ENCODE measurements around the gene IMPDH2. TPM values are rescaled to one million over a fixed set of nuclear protein-coding genes. Genes with fewer than 3 reads are reported as not detected.

The IMPDH2 gene
- total and polyA plus RNA-seq, 2 donors (not counting 1 experiment from before 2014, with no cell fraction given): 187 to 448 TPM

DNA sequence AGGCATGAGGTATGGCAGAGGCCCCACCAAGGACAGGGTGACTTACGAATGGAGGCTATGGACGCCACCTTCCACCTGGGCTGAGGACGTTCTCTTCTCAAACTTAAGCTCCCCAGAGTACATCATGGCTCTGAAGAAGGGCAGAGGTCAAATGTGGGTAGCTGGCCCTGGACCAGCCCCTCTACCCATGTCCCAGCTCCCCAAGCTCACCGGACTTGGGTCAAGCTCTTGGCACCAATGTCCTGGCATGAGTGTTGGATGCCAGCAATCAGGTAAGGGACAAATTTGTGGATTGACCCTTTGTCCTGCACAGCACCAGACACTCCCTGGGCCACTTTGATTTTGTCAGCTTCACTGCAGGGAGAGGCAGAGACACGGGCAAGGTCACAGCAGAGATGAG is 4.7 kb downstream of the IMPDH2 start:
- peaks cover 14% of the 10 kb centered on the region for H3K4me1 ChIP-seq (ENCODE audit: control insufficient read depth, extremely low read depth, insufficient read depth, low read length)
- DNase-seq (ENCODE audit: low read depth in 2 of 2): no peak

DNA sequence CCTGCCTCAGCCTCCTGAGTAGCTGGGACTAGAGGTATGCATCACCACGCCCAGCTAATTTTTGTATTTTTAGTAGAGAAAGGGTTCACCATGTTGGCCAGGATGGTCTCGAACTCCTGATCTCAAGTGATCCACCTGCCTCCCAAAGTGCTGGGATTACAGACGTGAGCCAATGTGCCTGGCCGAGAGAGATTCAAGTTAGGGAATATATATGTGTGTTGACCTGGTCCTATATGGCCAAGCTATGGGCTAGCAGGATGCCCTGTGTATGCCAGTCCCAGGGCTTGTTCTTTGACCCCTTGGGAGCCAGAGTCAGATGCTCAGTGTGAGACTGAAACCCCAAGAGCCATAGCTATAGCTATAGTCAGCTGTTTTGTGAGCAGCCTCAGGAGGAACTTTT is 5.4 kb downstream of the IMPDH2 start:
- Histone ChIP-seq H3K9me3 (ENCODE audit: control insufficient read depth, insufficient read depth, low read depth, low read length) (no peaks in the 10 kb centered on the region), H3K36me3 (ENCODE audit: control insufficient read depth, insufficient read depth, low read length) (peaks cover 32% of the 10 kb centered on the region), H3K27me3 (ENCODE audit: control insufficient read depth, insufficient read depth, low read length) (no peaks in the 10 kb centered on the region), H3K4me1 (ENCODE audit: control insufficient read depth, extremely low read depth, insufficient read depth, low read length) (peaks cover 14% of the 10 kb centered on the region), H3K79me2 (ENCODE audit: control insufficient read depth, insufficient read depth, low read length) (peaks cover 59% of the 10 kb centered on the region), H3K4me2 (ENCODE audit: extremely low read depth, insufficient read depth, low read length) (no peak overlapping the region), H3K9ac (ENCODE audit: insufficient read depth, low read length) (no peak overlapping the region), H3K27ac (ENCODE audit: insufficient read depth, low read length) (no peak overlapping the region), H4K20me1 (ENCODE audit: control insufficient read depth, extremely low read depth, insufficient read depth, low read length) (no peaks in the 10 kb centered on the region), H2AFZ (ENCODE audit: low read length) (no peak overlapping the region), H3K4me3 (replicated peaks in 1 of 4; ENCODE audit: control extremely low read depth in 1 of 4, insufficient read depth in 1 of 4, low read depth in 3 of 4, low read length in 4 of 4) (no peak overlapping the region)
- DNase-seq (ENCODE audit: low read depth in 2 of 2): no peak
- TF ChIP-seq EZH2 (IDR thresholded peaks at IDR 0.05; ENCODE audit: low read length, missing control alignments): no peak
- TF ChIP-seq, protein P1, sequence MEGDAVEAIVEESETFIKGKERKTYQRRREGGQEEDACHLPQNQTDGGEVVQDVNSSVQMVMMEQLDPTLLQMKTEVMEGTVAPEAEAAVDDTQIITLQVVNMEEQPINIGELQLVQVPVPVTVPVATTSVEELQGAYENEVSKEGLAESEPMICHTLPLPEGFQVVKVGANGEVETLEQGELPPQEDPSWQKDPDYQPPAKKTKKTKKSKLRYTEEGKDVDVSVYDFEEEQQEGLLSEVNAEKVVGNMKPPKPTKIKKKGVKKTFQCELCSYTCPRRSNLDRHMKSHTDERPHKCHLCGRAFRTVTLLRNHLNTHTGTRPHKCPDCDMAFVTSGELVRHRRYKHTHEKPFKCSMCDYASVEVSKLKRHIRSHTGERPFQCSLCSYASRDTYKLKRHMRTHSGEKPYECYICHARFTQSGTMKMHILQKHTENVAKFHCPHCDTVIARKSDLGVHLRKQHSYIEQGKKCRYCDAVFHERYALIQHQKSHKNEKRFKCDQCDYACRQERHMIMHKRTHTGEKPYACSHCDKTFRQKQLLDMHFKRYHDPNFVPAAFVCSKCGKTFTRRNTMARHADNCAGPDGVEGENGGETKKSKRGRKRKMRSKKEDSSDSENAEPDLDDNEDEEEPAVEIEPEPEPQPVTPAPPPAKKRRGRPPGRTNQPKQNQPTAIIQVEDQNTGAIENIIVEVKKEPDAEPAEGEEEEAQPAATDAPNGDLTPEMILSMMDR (conservative IDR thresholded peaks at IDR 0.05 in 1 of 2, IDR thresholded peaks at IDR 0.05 in 1 of 2; ENCODE audit: low read depth in 1 of 2, low read length in 2 of 2): no peak

More for the DNA sequence above, 4.7 kb downstream of the IMPDH2 start:
- Histone ChIP-seq H3K27me3 (ENCODE audit: control insufficient read depth, insufficient read depth, low read length) (no peaks in the 10 kb centered on the region), H3K4me2 (ENCODE audit: extremely low read depth, insufficient read depth, low read length) (no peak overlapping the region), H3K4me3 (replicated peaks in 1 of 4; ENCODE audit: control extremely low read depth in 1 of 4, insufficient read depth in 1 of 4, low read depth in 3 of 4, low read length in 4 of 4) (no peak overlapping the region), H3K79me2 (ENCODE audit: control insufficient read depth, insufficient read depth, low read length) (peaks cover 62% of the 10 kb centered on the region), H4K20me1 (ENCODE audit: control insufficient read depth, extremely low read depth, insufficient read depth, low read length) (no peaks in the 10 kb centered on the region), H3K9ac (ENCODE audit: insufficient read depth, low read length) (no peak overlapping the region), H3K9me3 (ENCODE audit: control insufficient read depth, insufficient read depth, low read depth, low read length) (no peaks in the 10 kb centered on the region), H3K36me3 (ENCODE audit: control insufficient read depth, insufficient read depth, low read length) (peaks cover 32% of the 10 kb centered on the region), H3K27ac (ENCODE audit: insufficient read depth, low read length) (no peak overlapping the region), H2AFZ (ENCODE audit: low read length) (no peak overlapping the region)
- TF ChIP-seq EZH2 (IDR thresholded peaks at IDR 0.05; ENCODE audit: low read length, missing control alignments): no peak
- TF ChIP-seq, protein P1 (conservative IDR thresholded peaks at IDR 0.05 in 1 of 2, IDR thresholded peaks at IDR 0.05 in 1 of 2; ENCODE audit: low read depth in 1 of 2, low read length in 2 of 2): no peak

DNA sequence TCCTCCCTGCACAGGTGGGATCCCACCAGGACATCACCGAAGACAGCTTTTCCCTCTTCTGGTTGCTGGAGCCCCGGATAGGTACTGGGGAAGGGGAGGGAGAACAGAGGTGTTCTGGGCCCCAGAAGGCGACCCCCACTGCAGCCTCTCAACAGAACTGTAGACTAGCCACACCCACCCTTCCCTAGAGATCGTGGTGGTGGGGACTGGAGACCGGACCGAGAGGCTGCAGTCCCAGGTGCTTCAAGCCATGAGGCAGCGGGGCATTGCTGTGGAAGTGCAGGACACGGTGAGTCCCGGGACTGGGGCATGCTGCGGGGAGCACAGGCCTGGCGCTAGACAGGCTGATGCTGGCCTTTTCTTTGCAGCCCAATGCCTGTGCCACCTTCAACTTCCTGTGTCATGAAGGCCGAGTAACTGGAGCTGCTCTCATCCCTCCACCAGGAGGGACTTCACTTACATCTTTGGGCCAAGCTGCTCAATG is 6.5 kb downstream of the IMPDH2 start:
- Histone ChIP-seq H3K27ac (ENCODE audit: insufficient read depth, low read length) (peak overlapping the region; percentile 89), H3K4me3 (replicated peaks in 1 of 4; ENCODE audit: control extremely low read depth in 1 of 4, insufficient read depth in 1 of 4, low read depth in 3 of 4, low read length in 4 of 4) (peak overlapping the region; percentile 88 to 95 (median 93)), H3K4me2 (ENCODE audit: extremely low read depth, insufficient read depth, low read length) (peak overlapping the region; percentile 86), H3K4me1 (ENCODE audit: control insufficient read depth, extremely low read depth, insufficient read depth, low read length) (peaks cover 8% of the 10 kb centered on the region), H2AFZ (ENCODE audit: low read length) (no peak overlapping the region), H3K79me2 (ENCODE audit: control insufficient read depth, insufficient read depth, low read length) (peaks cover 49% of the 10 kb centered on the region), H3K9ac (ENCODE audit: insufficient read depth, low read length) (peak overlapping the region; percentile 98), H3K36me3 (ENCODE audit: control insufficient read depth, insufficient read depth, low read length) (peaks cover 32% of the 10 kb centered on the region), H3K9me3 (ENCODE audit: control insufficient read depth, insufficient read depth, low read depth, low read length) (no peaks in the 10 kb centered on the region), H3K27me3 (ENCODE audit: control insufficient read depth, insufficient read depth, low read length) (no peaks in the 10 kb centered on the region), H4K20me1 (ENCODE audit: control insufficient read depth, extremely low read depth, insufficient read depth, low read length) (no peaks in the 10 kb centered on the region)
- DNase-seq (ENCODE audit: low read depth in 2 of 2): no peak
- TF ChIP-seq, protein P1 (conservative IDR thresholded peaks at IDR 0.05 in 1 of 2, IDR thresholded peaks at IDR 0.05 in 1 of 2; ENCODE audit: low read depth in 1 of 2, low read length in 2 of 2): no peak
- no peak for TF ChIP-seq EZH2 (IDR thresholded peaks at IDR 0.05; ENCODE audit: low read length, missing control alignments)
